Endometrial microvascular endothelial cells (primary cell): ENCODE measurements around the gene PLIN4. TPM values are rescaled to one million over a fixed set of nuclear protein-coding genes. Genes with fewer than 3 reads are reported as not detected.

ENCODE experiments used
- in situ Hi-C: cut with HindIII; loops from 2 replicates; pipeline ENCODE4 v1.10.0; 2017; ENCODE audit warnings: low sequenced_read_pairs, low pct_unique_long_range_greater_than_20kb; ENCODE audit errors: inconsistent ontology term
- total RNA-seq: library from RNA; depleted of rRNA; stranded (reverse); fragments of >200 nt; gene quantifications from one replicate; pipeline ENCODE4 v1.2.3, GENCODE V29; 2015; ENCODE audit errors: inconsistent ontology term

The PLIN4 gene
- total RNA-seq, 1 donor from 2014 or later = not detected

DNA sequence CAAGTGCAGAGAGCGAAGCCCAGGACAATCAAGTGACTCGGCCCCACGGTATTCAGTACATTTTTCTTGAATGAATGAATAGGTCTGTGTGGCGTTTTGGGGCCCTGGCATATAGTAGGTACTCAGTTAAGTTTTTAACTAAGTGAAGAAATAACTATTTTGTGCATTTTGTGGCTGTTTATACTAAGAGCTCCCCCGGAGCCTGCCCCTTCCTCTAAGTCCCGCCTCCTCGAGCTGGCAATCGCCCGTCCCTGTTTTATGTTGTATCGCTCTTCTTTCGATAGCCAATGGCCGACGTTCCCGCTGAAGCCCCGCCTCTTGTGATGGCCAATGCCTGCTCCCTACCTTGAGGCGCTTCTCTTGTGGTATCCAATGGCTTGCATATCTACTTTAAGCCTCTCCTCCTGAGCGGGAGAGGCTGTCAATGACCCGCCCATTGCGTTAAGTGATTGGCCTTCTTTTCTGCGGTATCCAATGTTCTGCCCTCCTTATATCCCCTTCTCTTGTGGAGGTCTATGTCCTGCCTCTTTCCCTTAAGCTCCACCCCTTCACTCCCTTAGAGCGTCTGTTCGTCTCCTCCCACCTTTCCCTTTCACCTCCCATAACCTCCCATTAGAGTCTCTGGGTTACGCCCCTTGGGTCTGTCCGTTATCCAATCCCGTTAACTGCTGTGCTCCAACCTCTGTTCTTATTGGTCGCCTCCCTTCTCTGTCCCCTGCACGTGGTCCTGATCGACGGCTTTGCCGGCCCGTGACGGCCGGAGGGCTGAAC is 46.7 kb downstream of the PLIN4 start:
- in situ Hi-C loops = no loop called here

- in situ Hi-C loops = no loop called here
These were observed 50.5 kb downstream of the PLIN4 start for GRCh38 chr19:4467835-4468234.

- in situ Hi-C loops = no loop called here
These were observed 53.3 kb downstream of the PLIN4 start for GRCh38 chr19:4464815-4465581.

DNA sequence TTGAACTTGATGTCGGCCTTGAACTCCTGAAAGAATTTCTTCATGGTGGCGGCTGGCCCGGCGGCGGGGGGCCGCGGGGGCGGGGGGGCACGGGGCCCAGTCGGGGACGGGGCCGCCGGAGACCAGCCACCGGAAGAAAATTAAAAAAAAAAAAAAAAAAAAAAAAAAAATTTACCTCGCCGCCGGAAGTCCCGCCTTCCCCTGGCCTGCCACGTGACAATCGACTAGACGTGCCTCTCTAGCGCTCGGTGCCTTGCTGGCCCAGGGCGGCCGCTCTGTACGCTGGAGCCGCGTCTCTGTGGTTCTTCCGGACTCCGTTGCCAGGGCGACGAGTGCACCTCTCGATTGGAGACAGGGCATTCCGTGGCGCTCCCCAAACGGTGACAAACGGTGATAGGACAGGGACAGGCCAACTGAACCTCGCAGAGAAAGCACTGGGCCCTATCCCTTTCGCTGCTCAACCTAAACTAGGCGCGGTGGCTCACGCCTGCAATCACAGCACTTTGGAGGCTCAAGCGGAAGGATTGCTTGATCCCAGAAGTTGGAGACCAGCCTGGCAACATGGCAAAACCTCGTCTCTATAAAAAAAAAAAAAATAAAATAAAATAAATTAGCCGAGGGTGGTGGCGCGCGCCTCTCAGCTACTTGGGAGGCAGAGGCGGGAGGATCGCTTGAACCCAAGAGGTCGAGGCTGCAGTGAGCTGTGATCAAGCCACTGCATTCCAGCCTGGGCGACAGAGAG is 60.5 kb downstream of the PLIN4 start, which contains the start of gene UBXN6:
TSS of gene UBXN6 (minus strand) at position 141 of the 742 bp plus-strand sequence. CDS start at position 44, 97 bp downstream.
- in situ Hi-C loops = no loop called here

- in situ Hi-C loops = no loop called here
These were observed 61.2 kb downstream of the PLIN4 start for GRCh38 chr19:4456843-4457653.

- in situ Hi-C loops = no loop called here
These were observed 61.8 kb downstream of the PLIN4 start for GRCh38 chr19:4456476-4456842.

DNA sequence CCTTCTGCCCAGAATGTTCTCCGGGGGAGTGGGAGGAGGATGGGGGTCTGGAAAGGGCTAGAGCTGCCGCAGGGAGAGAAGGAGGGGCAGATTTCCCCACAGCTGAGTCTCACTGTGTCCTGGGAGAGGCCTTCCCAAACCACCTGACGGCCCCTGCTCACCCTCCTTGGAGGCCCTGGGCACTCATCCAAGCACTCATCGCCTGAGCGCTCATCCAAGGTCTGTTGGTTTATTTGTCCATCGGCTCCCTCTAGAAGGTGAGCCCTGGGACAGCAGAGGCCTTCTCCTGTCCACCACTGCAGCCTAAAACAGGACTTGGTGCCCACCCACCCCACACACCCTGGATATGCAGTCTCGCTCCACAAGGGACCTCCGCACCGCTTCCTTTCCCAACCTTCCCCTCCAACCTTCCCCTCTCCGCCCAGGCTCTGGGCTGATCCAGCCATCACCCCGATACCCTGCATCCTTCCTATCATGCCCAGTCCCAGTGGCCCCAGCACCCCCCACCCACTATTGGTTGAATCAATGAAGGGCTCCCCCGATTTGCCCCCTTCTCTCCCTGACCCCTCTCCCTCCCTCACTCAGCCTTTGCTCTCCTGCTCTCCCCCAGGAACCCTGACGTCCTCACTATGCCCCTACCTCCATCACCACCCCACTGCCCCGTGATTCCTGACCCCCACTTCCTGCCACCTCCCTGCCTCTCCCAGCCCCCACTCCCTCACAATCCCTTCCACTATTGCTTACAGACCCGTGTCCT is 62.4 kb downstream of the PLIN4 start:
- in situ Hi-C loops = no loop called here

DNA sequence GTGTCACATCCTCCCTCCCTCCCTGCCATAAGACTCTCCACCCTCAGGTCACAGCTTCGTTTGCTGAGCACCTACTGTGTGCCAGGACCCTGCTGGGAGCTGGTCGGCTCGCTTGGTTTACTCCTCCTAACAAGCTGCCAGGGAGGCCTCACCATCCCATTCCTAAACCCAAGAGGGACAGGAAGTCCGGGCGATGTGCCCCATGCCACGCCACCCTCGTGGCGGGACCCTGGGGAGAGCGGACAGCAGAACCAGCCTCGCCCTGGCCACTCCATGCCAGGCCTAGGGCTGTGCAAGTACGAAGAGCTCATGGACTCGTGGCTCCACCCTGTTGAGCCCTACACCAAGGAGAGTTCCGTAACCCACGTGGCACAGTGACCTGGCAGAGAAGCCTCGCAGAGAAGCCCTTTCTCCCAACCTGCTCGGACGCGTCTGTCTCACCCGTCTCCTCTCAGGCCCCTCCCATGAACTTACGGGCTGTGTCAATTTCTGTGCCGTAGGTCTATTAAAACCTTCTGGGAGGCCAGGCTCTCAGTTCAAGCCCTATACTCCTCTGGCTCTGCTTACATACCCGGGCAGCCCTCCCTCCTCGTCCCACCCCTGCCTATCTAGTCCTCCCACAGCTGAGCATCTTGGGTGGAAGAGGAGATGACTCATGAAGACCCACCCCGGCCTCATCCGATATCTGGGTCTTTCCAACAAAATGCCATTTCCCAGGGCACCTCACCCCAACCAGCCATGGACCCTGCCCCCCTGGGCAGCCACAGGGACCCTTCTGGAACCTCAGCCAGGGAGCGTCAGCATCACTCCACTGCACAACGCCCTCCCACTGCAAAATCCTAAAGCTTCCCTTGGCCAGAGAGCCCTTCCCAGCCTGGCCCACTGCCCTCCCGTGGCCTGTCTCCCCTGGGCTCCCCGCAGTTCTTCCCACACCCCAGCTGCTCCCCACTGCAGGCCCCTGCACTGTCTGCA is 63.3 kb downstream of the PLIN4 start:
- in situ Hi-C loops = no loop called here

DNA sequence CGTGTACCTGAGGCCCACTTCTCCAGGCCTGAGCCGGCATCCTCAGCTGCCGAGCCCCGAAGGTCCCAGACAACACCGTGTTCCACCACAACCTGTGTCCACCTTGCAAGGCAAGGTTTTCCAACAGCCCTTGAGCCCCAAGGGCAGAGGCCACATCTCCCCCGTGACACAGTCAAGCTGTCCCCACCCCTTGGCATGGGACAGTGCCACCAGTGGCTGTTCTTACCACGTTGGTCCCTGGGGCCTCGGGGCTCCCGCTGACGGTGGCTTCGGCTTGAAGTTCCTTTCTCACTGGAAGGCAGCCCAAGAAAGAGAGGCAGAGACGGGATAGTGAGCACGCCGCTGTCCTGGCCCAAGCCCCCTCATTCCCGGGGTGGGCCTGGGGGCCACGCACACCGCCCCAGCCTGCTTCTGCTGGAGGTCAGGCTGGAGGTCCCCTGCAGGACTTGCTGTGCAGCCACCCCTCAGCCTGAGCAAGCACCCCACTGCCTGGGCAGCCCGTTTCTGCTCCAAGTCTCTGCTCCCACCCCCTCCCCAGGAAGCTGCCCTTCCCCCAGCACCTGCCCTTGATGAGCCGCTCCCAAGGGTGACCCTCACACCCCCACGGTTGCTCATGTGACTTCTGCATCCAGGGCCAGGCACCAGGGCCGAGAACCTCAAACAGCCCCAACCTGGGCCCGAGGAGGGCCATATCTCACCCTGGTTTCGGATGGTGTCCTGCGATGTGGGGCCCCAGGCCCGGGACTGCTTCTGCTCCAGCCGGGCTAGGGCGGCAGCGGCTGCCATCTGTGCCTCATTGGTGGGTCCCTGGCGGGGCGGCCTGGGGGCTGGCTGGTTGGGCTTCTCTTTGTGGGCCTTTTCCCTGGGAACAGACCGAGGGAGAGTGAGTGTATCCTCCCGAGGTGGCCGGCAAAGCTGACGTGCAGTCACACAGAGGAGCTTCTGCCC is 64.8 kb downstream of the PLIN4 start:
- in situ Hi-C loops = no loop called here

DNA sequence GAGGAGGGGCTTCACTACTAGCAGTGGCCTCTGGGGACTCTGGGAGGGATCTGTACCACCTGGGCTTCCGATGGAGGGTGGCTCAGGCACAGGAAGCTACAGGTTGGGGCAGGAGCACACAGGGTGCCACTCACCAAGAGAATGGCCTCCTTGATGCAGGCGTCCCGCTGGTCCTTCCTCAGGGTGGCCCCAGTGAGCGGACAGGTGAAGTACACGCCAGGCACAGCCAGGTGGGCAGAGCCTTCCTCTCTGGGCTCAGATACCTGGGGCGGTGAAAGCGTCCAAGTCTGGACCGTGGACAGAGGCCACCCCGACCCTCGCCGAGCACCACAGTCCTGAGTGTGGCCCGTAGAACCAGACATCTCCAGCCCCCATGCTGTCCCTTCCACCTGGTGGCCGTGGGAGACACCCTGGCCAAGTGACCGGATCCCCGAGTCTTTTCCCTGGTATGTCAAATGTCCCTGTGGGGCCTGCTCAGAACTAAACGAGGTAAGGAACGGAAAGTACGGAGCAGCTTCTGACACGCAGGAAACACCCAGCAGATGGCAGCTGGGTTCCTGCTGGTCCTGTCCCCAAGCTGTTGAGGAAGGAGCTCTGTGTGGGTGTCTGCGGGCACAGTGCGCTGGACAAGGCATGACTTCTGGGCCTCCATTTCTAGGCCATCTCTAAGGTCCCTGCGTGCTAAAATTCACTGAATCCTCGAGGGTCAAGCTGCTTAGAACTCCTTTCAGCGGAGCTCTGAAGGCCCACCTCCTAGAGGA is 65.9 kb downstream of the PLIN4 start:
- in situ Hi-C loops = no loop called here

Other genes with a start within 250 kb of the PLIN4 start
- gene SHD, start 239.2 kb downstream of the PLIN4 start, total RNA-seq = not detected
- not detected for gene TMIGD2, start 216.1 kb downstream of the PLIN4 start, total RNA-seq
- gene FSD1, start 213.9 kb downstream of the PLIN4 start, total RNA-seq = 15.1 TPM
- 15.0 TPM for gene STAP2, start 179.7 kb downstream of the PLIN4 start, total RNA-seq
- gene MPND, start 174.9 kb downstream of the PLIN4 start, total RNA-seq = 3.5 TPM
- 128 TPM for gene SH3GL1, start 117.9 kb downstream of the PLIN4 start, total RNA-seq
- 21.3 TPM for gene CHAF1A, start 115.8 kb downstream of the PLIN4 start, total RNA-seq
- 125 TPM for gene UBXN6, start 60.7 kb downstream of the PLIN4 start, total RNA-seq
- 66.1 TPM for gene HDGFL2, start 46.2 kb downstream of the PLIN4 start, total RNA-seq
- gene PLIN5, start 16.7 kb upstream of the PLIN4 start, total RNA-seq = not detected
- gene LRG1, start 21.6 kb upstream of the PLIN4 start, total RNA-seq = 0.28 TPM
- gene SEMA6B, start 41.2 kb upstream of the PLIN4 start, total RNA-seq = 220 TPM
- 14.2 TPM for gene TNFAIP8L1, start 121.0 kb upstream of the PLIN4 start, total RNA-seq
- 130 TPM for gene MYDGF, start 151.9 kb upstream of the PLIN4 start, total RNA-seq
- 58.5 TPM for gene DPP9, start 205.4 kb upstream of the PLIN4 start, total RNA-seq